ENCODE results near the gene TTLL5. TPM values are rescaled to one million over a fixed set of nuclear protein-coding genes. Genes with fewer than 3 reads are reported as not detected.

TTLL5 gene
- total and polyA plus RNA-seq, 2 of the 13 experiments (the other 11 are each of a cell fraction or from before 2014, with no cell fraction given) = 11.8 to 18.8 TPM

- 95% methylated on average over 2 of the region's 2 CpGs for WGBS (ENCODE audit: low lambda C conversion rate)
- ChIA-PET CTCF (ENCODE audit: low intra/inter-chr PET ratio, low total read pairs) (no interaction called here), POLR2A (no interaction called here)
Observed at GRCh38 chr14:75804570-75805275, 143.7 kb downstream of the TTLL5 start.

More at GRCh38 chr14:75804570-75805275, 143.7 kb downstream of the TTLL5 start:
- BruUV-seq (replicated peaks) = no TSS peak
- no peaks in the 10 kb centered on the region for H3K27me3 ChIP-seq (ENCODE audit: control insufficient read depth in 1 of 2, insufficient read depth in 2 of 2, low read length in 2 of 2)
- no peak overlapping the region for H3K4me3 ChIP-seq (replicated peaks in 1 of 3; ENCODE audit: insufficient read depth in 1 of 3, low read depth in 2 of 3, low read length in 3 of 3)
- H3K9me3 ChIP-seq (ENCODE audit: low read length) = no peaks in the 10 kb centered on the region
- H3K9ac ChIP-seq (ENCODE audit: insufficient read depth, low read depth, low read length) = no peak overlapping the region
- no peak for FAIRE-seq
- no peak for ATAC-seq
- in situ Hi-C loops (cut with HindIII; ENCODE audit: extremely low pct_ligation_motif_present, low pct_unique_long_range_greater_than_20kb) (no loop called here), intact Hi-C loops (cut with micrococcal nuclease; ENCODE audit: unreplicated experiment) (no loop called here)
- no peaks in the 10 kb centered on the region for H3K4me1 ChIP-seq (ENCODE audit: insufficient read depth, low read length)
- no peak overlapping the region for H3K4me2 ChIP-seq (ENCODE audit: low read depth, low read length)
- no peaks in the 10 kb centered on the region for H4K20me1 ChIP-seq (ENCODE audit: insufficient read depth, low read length)
- H2AFZ ChIP-seq (ENCODE audit: low read length) = no peak overlapping the region
- TF ChIP-seq NFATC3 (CRISPR knock-in tag; IDR thresholded peaks at IDR 0.05) (no peak), ATF5 (CRISPR knock-in tag; IDR thresholded peaks at IDR 0.05; ENCODE audit: low read depth) (no peak), KLF9 (CRISPR knock-in tag; IDR thresholded peaks at IDR 0.05; ENCODE audit: low read depth) (no peak), ZNF629 (CRISPR knock-in tag; conservative IDR thresholded peaks at IDR 0.05) (peak; percentile 61; the same call in 1 of the 2 replicates), BRF2 (CRISPR knock-in tag; IDR thresholded peaks at IDR 0.05) (no peak), TARDBP (CRISPR knock-in tag; IDR thresholded peaks at IDR 0.05) (no peak), ZNF879 (CRISPR knock-in tag; IDR thresholded peaks at IDR 0.05) (no peak)
- H3K27ac ChIP-seq (ENCODE audit: extremely low read length, insufficient read depth, low read length) = no peak overlapping the region
- H3K79me2 ChIP-seq (ENCODE audit: insufficient read depth, low read length) = no peaks in the 10 kb centered on the region
- peaks cover 4% of the 10 kb centered on the region in 2 experiments; a peak in 2 of 5 replicates for H3K36me3 ChIP-seq (replicated peaks in 1 of 2; ENCODE audit: control insufficient read depth in 1 of 2, insufficient read depth in 2 of 2, low read length in 2 of 2)
- no peak for DNase-seq (ENCODE audit: low spot score)
